ENCODE data around the gene RPL29. TPM values are rescaled to one million over a fixed set of nuclear protein-coding genes. Genes with fewer than 3 reads are reported as not detected.
A peak's percentile ranks its signal among the peaks of the same experiment; 100 is the strongest.

RPL29 gene
- total and polyA plus RNA-seq, 2 of the 4 experiments (the other 2 are of a cell fraction), result 2,081 to 2,126 TPM

GRCh38 chr3:52001443-52001974, 5.8 kb upstream of the RPL29 start:
- BruUV-seq (replicated peaks), result no TSS peak
- no CpG with 5 or more reads among the region's 18 CpGs for WGBS, 2 experiments (ENCODE audit: extremely low coverage in 2 of 2, insufficient read length in 1 of 2)

More at GRCh38 chr3:52001443-52001974, 5.8 kb upstream of the RPL29 start:
- no peaks in the 10 kb centered on the region for H3K9me1 ChIP-seq (ENCODE audit: insufficient read depth, low read length)
- no peaks in the 10 kb centered on the region for H3K27me3 ChIP-seq (ENCODE audit: control insufficient read depth, insufficient read depth, low read length)
- in situ Hi-C loops (cut with MboI; ENCODE audit: low sequenced_read_pairs), result loop anchor here (5.0 kb wide), 1 partner anchor 126 kb away; no protein-coding TSS in a partner anchor
- no peak overlapping the region for H3K4me2 ChIP-seq (ENCODE audit: low read depth, low read length)
- no peaks in the 10 kb centered on the region for H3K79me1 ChIP-seq (ENCODE audit: low read depth in 1 of 2, low read length in 2 of 2)
- peaks cover 11% of the 10 kb centered on the region for H3K4me1 ChIP-seq (ENCODE audit: control insufficient read depth, insufficient read depth, low read length)
- H3K23ac ChIP-seq (ENCODE audit: low read depth, low read length), result no peak overlapping the region
- H3K9me3 ChIP-seq (ENCODE audit: control insufficient read depth, insufficient read depth, low read length), result no peaks in the 10 kb centered on the region
- DNase-seq, result peak; percentile 43
- no peak overlapping the region for H3K4ac ChIP-seq (ENCODE audit: low read depth, low read length)
- H3K36me3 ChIP-seq (ENCODE audit: control insufficient read depth, insufficient read depth, low read length), result no peaks in the 10 kb centered on the region
- H4K91ac ChIP-seq (ENCODE audit: insufficient read depth, low read depth, low read length), result no peak overlapping the region
- no peak overlapping the region for H2BK120ac ChIP-seq (ENCODE audit: low read depth, low read length)
- POLR2A ChIA-PET (ENCODE audit: unreplicated experiment), result interaction anchor here (0.5 to 0.6 kb wide), 2 partner anchors 135 to 140 kb away, joined by 3 read pairs; no protein-coding TSS in a partner anchor
- CTCF ChIA-PET, result interaction anchor here (0.7 to 1.7 kb wide), 9 partner anchors 20 to 146 kb away, joined by 3 to 6 read pairs (median 5); no protein-coding TSS in a partner anchor
- H2BK15ac ChIP-seq (ENCODE audit: low read depth, low read length), result no peak overlapping the region
- H3K18ac ChIP-seq (ENCODE audit: low read depth, low read length), result no peak overlapping the region
- H2BK5ac ChIP-seq (ENCODE audit: low read depth, low read length, poor library complexity, severe bottlenecking), result no peak overlapping the region
- peak; percentile 75 for ATAC-seq (ENCODE audit: low read depth)
- dilution Hi-C loops (cut with HindIII; ENCODE audit: low sequenced_read_pairs, unreplicated experiment), result no loop called here
- H3K9ac ChIP-seq (ENCODE audit: low read depth, low read length), result no peak overlapping the region
- H2AK9ac ChIP-seq (replicated peaks; ENCODE audit: low read depth, low read length, poor library complexity), result peak overlapping the region; percentile 96
- no peak overlapping the region for H3K14ac ChIP-seq (replicated peaks; ENCODE audit: low read depth, low read length)
- no peak overlapping the region for H3K56ac ChIP-seq (ENCODE audit: extremely low read depth, insufficient read depth, low read length)
- H2BK20ac ChIP-seq (ENCODE audit: low read depth, low read length), result no peak overlapping the region
- no peak overlapping the region for H3K4me3 ChIP-seq (ENCODE audit: insufficient read depth, low read depth, low read length)
- no peak overlapping the region for H3K27ac ChIP-seq (ENCODE audit: insufficient read depth, low read length)
- intact Hi-C loops (cut with micrococcal nuclease), result loop anchor here (1.0 to 5.0 kb wide), 3 partner anchors 122 to 336 kb away; no protein-coding TSS in a partner anchor
- H4K20me1 ChIP-seq (ENCODE audit: insufficient read depth, low read length), result no peaks in the 10 kb centered on the region
- TF ChIP-seq NFE2L2 (IDR thresholded peaks at IDR 0.05; ENCODE audit: low read depth, low read length), result no peak
- no peak for TF ChIP-seq RFX5 (IDR thresholded peaks at IDR 0.05; ENCODE audit: low read depth, low read length)
- peak; percentile 95 for TF ChIP-seq SMC3 (IDR thresholded peaks at IDR 0.05; ENCODE audit: low read depth, low read length)
- peak; percentile 48; the same call in 1 of the 2 replicates for TF ChIP-seq MAZ (IDR thresholded peaks at IDR 0.05; ENCODE audit: borderline replicate concordance, low read depth, low read length)
- peak; percentile 96 for TF ChIP-seq CTCF (conservative IDR thresholded peaks at IDR 0.05; ENCODE audit: low read depth, low read length)
- TF ChIP-seq MXI1 (IDR thresholded peaks at IDR 0.05; ENCODE audit: borderline replicate concordance, low read depth, low read length), result no peak
- peak; percentile 97 for TF ChIP-seq RAD21 (IDR thresholded peaks at IDR 0.05; ENCODE audit: low read length)
- no peak for TF ChIP-seq CHD1 (IDR thresholded peaks at IDR 0.05; ENCODE audit: low read depth, low read length)
- TF ChIP-seq USF2 (IDR thresholded peaks at IDR 0.05; ENCODE audit: low read depth, low read length), result no peak
- TF ChIP-seq POLR2A (IDR thresholded peaks at IDR 0.05; ENCODE audit: low read depth, low read length), result peak; percentile 54; the same call in 1 of the 2 replicates
- no peak overlapping the region for H4K8ac ChIP-seq (ENCODE audit: low read depth in 2 of 2, low read length in 2 of 2)
- H2AK5ac ChIP-seq (ENCODE audit: low read depth, low read length), result no peak overlapping the region
- peak overlapping the region; percentile 80 for H2AFZ ChIP-seq (replicated peaks; ENCODE audit: low read length, poor library complexity)
- H4K5ac ChIP-seq (ENCODE audit: low read depth, low read length), result no peak overlapping the region

Measured in IMR-90 (cell line).